ENCODE results near the gene IL17RD. TPM values are rescaled to one million over a fixed set of nuclear protein-coding genes. Genes with fewer than 3 reads are reported as not detected.

The IL17RD gene
- total RNA-seq, 1 donor from 2014 or later: 17.2 TPM

- no peak overlapping the region for H3K27ac ChIP-seq
- H3K4me1 ChIP-seq: no peaks in the 10 kb centered on the region
- no peaks in the 10 kb centered on the region for H3K27me3 ChIP-seq
- no peak overlapping the region for H3K4me3 ChIP-seq
- intact Hi-C loops (cut with DNase I): no loop called here
- DNase-seq (ENCODE audit: extremely low spot score in 2 of 2): no peak
- no peaks in the 10 kb centered on the region for H3K9me3 ChIP-seq
- TF ChIP-seq, protein P1, sequence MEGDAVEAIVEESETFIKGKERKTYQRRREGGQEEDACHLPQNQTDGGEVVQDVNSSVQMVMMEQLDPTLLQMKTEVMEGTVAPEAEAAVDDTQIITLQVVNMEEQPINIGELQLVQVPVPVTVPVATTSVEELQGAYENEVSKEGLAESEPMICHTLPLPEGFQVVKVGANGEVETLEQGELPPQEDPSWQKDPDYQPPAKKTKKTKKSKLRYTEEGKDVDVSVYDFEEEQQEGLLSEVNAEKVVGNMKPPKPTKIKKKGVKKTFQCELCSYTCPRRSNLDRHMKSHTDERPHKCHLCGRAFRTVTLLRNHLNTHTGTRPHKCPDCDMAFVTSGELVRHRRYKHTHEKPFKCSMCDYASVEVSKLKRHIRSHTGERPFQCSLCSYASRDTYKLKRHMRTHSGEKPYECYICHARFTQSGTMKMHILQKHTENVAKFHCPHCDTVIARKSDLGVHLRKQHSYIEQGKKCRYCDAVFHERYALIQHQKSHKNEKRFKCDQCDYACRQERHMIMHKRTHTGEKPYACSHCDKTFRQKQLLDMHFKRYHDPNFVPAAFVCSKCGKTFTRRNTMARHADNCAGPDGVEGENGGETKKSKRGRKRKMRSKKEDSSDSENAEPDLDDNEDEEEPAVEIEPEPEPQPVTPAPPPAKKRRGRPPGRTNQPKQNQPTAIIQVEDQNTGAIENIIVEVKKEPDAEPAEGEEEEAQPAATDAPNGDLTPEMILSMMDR (IDR thresholded peaks at IDR 0.05): no peak
- no peak for TF ChIP-seq POLR2A (IDR thresholded peaks at IDR 0.05)
- TF ChIP-seq POLR2AphosphoS5 (IDR thresholded peaks at IDR 0.05; ENCODE audit: insufficient read depth in 1 of 2, low read depth in 1 of 2): no peak
- H3K36me3 ChIP-seq: no peaks in the 10 kb centered on the region
Observed at GRCh38 chr3:57116501-57116900, 48.7 kb downstream of the IL17RD start.

DNA sequence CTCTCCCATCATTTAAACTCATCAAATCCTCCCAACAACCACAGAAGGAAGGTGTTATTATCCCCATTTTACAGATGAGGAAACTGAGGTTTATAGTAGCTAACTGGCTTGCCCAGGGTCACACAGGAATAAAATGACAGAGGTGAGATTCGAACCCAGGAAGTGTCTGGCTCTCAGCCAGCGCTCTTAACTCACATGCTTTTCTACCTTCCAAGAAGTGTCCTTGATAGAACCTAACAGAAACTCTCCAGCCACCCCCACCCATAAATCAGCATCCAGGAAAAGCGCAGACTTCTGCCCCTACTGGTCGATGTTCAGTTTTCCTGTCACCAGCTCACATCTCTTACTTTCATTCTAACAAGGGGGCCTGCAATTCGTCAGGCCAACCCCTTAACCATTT, 52.9 kb downstream of the IL17RD start:
- Histone ChIP-seq H3K4me1 (no peaks in the 10 kb centered on the region), H3K9me3 (no peaks in the 10 kb centered on the region), H3K4me3 (no peak overlapping the region), H3K27ac (no peak overlapping the region), H3K27me3 (no peaks in the 10 kb centered on the region), H3K36me3 (no peaks in the 10 kb centered on the region)
- TF ChIP-seq POLR2A (IDR thresholded peaks at IDR 0.05) (no peak), POLR2AphosphoS5 (IDR thresholded peaks at IDR 0.05; ENCODE audit: insufficient read depth in 1 of 2, low read depth in 1 of 2) (no peak)
- TF ChIP-seq, protein P1 (IDR thresholded peaks at IDR 0.05): no peak
- no peak for DNase-seq (ENCODE audit: extremely low spot score in 2 of 2)
- intact Hi-C loops (cut with DNase I): no loop called here

DNA sequence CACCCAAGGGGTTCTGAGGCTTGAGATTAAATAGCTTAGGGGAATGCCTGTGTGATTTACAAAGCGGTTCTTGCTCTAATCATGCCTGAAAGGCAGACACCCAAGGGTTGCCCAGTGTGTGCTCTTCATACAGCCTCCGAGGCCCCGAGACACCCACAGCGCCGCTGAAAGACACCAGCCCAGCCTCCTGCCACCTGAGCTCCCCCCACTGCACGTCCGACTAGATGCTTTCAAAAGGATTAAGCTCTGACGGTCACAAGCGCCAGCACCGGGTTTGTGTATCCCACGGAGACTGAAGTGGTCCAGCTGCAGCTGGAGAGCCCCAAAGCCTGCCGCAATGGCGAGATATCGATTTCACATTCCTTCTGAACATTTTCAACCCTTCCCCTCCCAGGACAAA, 54.4 kb downstream of the IL17RD start:
- DNase-seq (ENCODE audit: extremely low spot score in 2 of 2): no peak
- no peak overlapping the region for H3K27ac ChIP-seq

GRCh38 chr3:57110214-57110613, 54.9 kb downstream of the IL17RD start:
- H3K9me3 ChIP-seq: no peaks in the 10 kb centered on the region
- no peak for DNase-seq (ENCODE audit: extremely low spot score in 2 of 2)
- TF ChIP-seq, protein P1 (IDR thresholded peaks at IDR 0.05): no peak
- no peak for TF ChIP-seq POLR2AphosphoS5 (IDR thresholded peaks at IDR 0.05; ENCODE audit: insufficient read depth in 1 of 2, low read depth in 1 of 2)
- TF ChIP-seq POLR2A (IDR thresholded peaks at IDR 0.05): no peak
- no peaks in the 10 kb centered on the region for H3K27me3 ChIP-seq
- H3K4me1 ChIP-seq: no peaks in the 10 kb centered on the region
- H3K4me3 ChIP-seq: no peak overlapping the region
- H3K27ac ChIP-seq: no peak overlapping the region
- intact Hi-C loops (cut with DNase I): no loop called here
- H3K36me3 ChIP-seq: no peaks in the 10 kb centered on the region

More for the DNA sequence above, 54.4 kb downstream of the IL17RD start:
- Histone ChIP-seq H3K36me3 (no peaks in the 10 kb centered on the region), H3K9me3 (no peaks in the 10 kb centered on the region), H3K27me3 (no peaks in the 10 kb centered on the region), H3K4me3 (no peak overlapping the region), H3K4me1 (no peaks in the 10 kb centered on the region)
- TF ChIP-seq, protein P1 (IDR thresholded peaks at IDR 0.05): no peak
- no peak for TF ChIP-seq POLR2AphosphoS5 (IDR thresholded peaks at IDR 0.05; ENCODE audit: insufficient read depth in 1 of 2, low read depth in 1 of 2)
- TF ChIP-seq POLR2A (IDR thresholded peaks at IDR 0.05): no peak
- intact Hi-C loops (cut with DNase I): no loop called here

GRCh38 chr3:57109437-57110199, 55.5 kb downstream of the IL17RD start:
- Histone ChIP-seq H3K27me3 (no peaks in the 10 kb centered on the region), H3K9me3 (no peaks in the 10 kb centered on the region), H3K27ac (no peak overlapping the region), H3K4me1 (no peaks in the 10 kb centered on the region), H3K4me3 (no peak overlapping the region), H3K36me3 (no peaks in the 10 kb centered on the region)
- intact Hi-C loops (cut with DNase I): no loop called here
- TF ChIP-seq, protein P1 (IDR thresholded peaks at IDR 0.05): no peak
- no peak for TF ChIP-seq POLR2A (IDR thresholded peaks at IDR 0.05)
- TF ChIP-seq POLR2AphosphoS5 (IDR thresholded peaks at IDR 0.05; ENCODE audit: insufficient read depth in 1 of 2, low read depth in 1 of 2): no peak
- no peak for DNase-seq (ENCODE audit: extremely low spot score in 2 of 2)

Measured in vagina (tissue), 2 donors.